ENCODE data around the gene TMBIM6.
"Not testable (repeated sequence)": the region's sequence is repeated elsewhere in the genome, so short reads cannot be mapped to it uniquely, and the experiment has no call there.

Gene TMBIM6

DNA sequence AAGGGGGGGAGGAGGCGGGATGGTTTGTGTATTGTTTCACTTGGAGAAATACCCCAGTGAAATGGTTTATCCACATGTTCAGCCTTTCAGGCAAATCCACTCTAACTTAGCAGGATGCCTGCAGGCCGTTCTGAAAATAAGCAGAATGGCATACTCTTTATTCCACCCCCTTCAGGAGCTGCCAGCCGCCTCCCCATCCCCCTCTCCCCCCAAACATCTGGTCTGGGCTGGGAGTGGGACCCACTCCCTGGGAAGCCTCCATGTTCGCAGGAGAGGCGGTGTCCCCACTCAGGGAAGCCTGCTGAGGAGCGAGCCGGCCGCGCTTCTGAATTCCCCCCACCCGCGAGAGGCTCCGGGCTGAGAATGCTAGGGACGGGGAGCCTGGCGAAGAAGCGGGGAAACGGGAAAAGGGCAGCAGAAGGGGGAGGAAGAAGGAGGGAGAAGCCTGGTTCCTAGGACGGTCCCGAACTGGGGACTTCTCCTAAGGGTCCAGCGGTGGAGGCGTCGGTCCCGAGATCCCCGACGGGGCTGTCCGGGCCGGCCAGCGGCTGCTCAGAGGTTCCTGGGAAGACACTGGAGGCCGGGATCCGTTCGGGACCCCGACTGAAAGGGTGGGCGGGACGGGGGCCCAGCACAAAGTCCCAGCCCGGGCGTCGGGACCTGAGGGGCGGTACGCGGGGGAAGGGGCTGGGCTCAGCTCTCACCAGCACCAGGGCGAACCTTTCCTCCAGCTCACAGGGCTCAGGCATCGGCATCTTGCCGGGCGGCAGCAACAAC lies 34.8 kb upstream of the TMBIM6 start:
- DNase-seq (ENCODE audit: insufficient read length) (no peak), FAIRE-seq (peak; percentile 40)
- TF ChIP-seq POLR2A (IDR thresholded peaks at IDR 0.05; ENCODE audit: low read depth, low read length) (no peak; the same call in 1 of the 2 replicates), TAF1 (IDR thresholded peaks at IDR 0.05; ENCODE audit: borderline replicate concordance, low read depth, low read length) (no peak), POLR2AphosphoS5 (IDR thresholded peaks at IDR 0.05; ENCODE audit: low read depth, low read length) (0 out of 2 replicates have a peak, but pooled peaks have one; percentile 6)

DNA sequence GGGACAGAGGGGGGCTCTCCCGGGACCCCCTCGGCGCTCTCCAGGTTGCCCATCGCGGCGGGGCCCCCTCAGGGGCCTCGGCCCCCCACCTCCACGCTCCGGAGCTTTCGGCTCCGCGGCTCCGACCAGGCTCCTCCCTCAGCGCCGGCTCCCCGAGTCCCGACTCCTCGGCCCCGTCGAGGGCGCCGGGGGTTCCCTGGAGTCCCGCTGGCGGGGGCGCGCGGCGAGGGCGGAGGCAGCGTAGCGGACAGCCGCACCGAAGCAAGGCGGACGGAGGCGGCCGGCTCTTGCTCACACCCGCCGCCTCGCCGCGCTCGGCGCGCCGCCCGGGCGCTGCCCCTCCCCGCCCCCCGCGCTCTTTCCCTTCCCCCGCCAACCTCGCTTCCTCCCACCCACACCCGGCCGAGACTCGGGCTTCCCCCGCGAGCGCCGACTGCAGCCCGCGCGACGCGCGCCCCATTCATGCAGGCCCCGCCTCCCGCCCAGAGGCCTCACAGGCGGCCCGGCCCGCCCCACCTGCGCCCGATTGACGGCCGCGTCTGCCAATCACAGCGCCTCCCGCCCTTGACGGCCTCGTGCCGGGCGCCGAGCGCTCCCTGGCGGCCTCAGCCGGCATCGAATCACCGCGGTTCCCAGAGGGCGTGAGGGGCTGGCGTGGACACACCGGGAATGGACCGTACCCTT lies 34.1 kb upstream of the TMBIM6 start, which contains the start of gene FMNL3:
TSS of gene FMNL3 (minus strand) at position 278 of the 684 bp plus-strand sequence. CDS start at position 53, 225 bp downstream.
- DNase-seq (ENCODE audit: insufficient read length): peak; percentile 96
- FAIRE-seq: peak; percentile 92

GRCh38 chr12:49707812-49708147 lies 33.6 kb upstream of the TMBIM6 start:
- FAIRE-seq (no peak), DNase-seq (ENCODE audit: insufficient read length) (no peak)
- TF ChIP-seq POLR2A (IDR thresholded peaks at IDR 0.05; ENCODE audit: low read depth, low read length): no peak
- no peak for TF ChIP-seq TAF1 (IDR thresholded peaks at IDR 0.05; ENCODE audit: borderline replicate concordance, low read depth, low read length)
- TF ChIP-seq POLR2AphosphoS5 (IDR thresholded peaks at IDR 0.05; ENCODE audit: low read depth, low read length): no peak

More for the DNA sequence above, 34.1 kb upstream of the TMBIM6 start, which contains the start of gene FMNL3:
- TF ChIP-seq POLR2AphosphoS5 (IDR thresholded peaks at IDR 0.05; ENCODE audit: low read depth, low read length) (peak; percentile 37; the same call in 1 of the 2 replicates), POLR2A (IDR thresholded peaks at IDR 0.05; ENCODE audit: low read depth, low read length) (peak; percentile 55; the same call in 1 of the 2 replicates), TAF1 (IDR thresholded peaks at IDR 0.05; ENCODE audit: borderline replicate concordance, low read depth, low read length) (peak; percentile 24; the same call in 1 of the 2 replicates)

GRCh38 chr12:49708851-49709250 lies 32.5 kb upstream of the TMBIM6 start:
- TF ChIP-seq POLR2AphosphoS5 (IDR thresholded peaks at IDR 0.05; ENCODE audit: low read depth, low read length): no peak
- TF ChIP-seq POLR2A (IDR thresholded peaks at IDR 0.05; ENCODE audit: low read depth, low read length): no peak
- TF ChIP-seq TAF1 (IDR thresholded peaks at IDR 0.05; ENCODE audit: borderline replicate concordance, low read depth, low read length): no peak
- DNase-seq (ENCODE audit: insufficient read length): no peak
- no peak for FAIRE-seq

- DNase-seq (ENCODE audit: insufficient read length); FAIRE-seq: not testable (repeated sequence)
Measured at GRCh38 chr12:49713952-49714351, 27.4 kb upstream of the TMBIM6 start.

DNA sequence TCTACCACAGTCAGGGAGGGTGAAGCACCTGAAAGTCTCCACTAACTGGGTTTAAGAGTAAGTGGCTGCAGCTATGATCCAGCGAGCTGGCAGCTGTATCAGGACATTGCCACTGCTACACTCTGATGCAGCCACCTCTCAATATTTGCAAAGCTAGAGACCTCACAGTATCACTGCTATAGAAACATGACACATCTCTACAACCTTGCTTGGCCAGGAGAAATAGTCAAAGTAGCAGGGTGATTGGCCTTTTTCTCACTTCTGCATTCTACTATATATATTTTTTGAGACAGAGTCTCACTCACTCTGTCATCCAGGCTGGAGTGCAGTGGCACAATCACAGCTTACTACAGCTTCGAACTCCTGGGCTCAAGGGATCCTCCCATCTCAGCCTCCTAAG lies 24.8 kb upstream of the TMBIM6 start:
- FAIRE-seq: no peak
- peak; percentile 34 for DNase-seq (ENCODE audit: insufficient read length)
- TF ChIP-seq TAF1 (IDR thresholded peaks at IDR 0.05; ENCODE audit: borderline replicate concordance, low read depth, low read length) (no peak), POLR2AphosphoS5 (IDR thresholded peaks at IDR 0.05; ENCODE audit: low read depth, low read length) (no peak), POLR2A (IDR thresholded peaks at IDR 0.05; ENCODE audit: low read depth, low read length) (no peak)

- not testable (repeated sequence) for FAIRE-seq
Measured at GRCh38 chr12:49717800-49718199, 23.6 kb upstream of the TMBIM6 start.

DNA sequence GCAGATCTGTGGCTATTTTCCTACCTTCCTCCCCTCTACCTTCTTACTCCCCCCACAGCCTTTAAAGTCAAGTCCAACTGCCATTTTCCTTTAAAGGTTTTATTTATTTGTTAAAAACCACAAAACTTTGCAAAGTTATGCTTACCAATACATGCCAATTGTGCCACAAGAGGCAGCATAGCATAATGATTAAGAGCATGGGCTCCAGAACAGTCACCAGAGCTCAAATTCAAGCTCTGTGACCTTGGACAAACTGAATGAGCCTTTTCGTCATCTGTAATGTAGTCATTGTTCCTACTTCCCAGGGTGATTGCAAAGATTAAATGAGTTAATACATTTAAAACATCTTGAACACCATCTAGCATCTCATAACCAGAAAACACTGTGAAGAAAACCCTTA lies 21.1 kb upstream of the TMBIM6 start:
- DNase-seq (ENCODE audit: insufficient read length): no peak
- TF ChIP-seq TAF1 (IDR thresholded peaks at IDR 0.05; ENCODE audit: borderline replicate concordance, low read depth, low read length) (no peak), POLR2A (IDR thresholded peaks at IDR 0.05; ENCODE audit: low read depth, low read length) (no peak), POLR2AphosphoS5 (IDR thresholded peaks at IDR 0.05; ENCODE audit: low read depth, low read length) (no peak)
- no peak for FAIRE-seq

More at GRCh38 chr12:49717800-49718199, 23.6 kb upstream of the TMBIM6 start:
- not testable (repeated sequence) for DNase-seq (ENCODE audit: insufficient read length)

DNA sequence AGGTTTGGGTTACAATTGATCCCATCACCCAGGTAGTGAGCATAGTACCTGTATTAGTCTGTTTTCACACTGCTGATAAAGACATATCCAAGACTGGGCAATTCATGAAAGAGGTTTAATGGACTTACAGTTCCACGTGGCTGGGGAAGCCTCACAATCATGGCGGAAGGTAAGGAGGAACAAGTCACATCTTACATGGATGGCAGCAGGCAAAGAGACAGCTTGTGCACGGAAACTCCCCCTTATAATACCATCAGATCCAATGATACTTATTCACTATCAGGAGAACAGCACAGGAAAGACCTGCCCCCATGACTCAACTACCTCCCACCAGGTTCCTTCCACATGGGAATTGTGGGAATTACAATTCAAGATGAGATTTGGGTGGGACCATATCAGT lies 20.0 kb upstream of the TMBIM6 start:
- FAIRE-seq; DNase-seq (ENCODE audit: insufficient read length): not testable (repeated sequence)

DNA sequence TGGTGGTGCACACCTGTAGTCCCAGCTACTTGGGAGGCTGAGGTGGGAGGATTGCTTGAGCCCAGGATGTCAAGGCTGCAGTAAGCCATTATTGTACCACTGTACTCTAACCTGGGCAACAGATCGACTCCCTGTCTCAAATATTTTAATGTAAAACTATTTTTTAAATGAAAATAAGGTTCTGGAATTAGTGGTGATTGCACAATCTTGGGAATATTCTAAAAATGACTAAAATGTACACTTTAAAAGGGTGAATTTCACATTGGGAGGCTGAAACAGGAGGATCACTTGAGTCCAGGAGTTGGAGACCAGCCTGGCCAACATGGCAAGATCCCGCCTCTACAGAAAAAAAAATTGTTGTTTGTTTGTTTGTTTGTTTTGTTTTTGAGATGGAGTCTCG lies 12.9 kb upstream of the TMBIM6 start:
- DNase-seq (ENCODE audit: insufficient read length) (no peak), FAIRE-seq (no peak)
- TF ChIP-seq POLR2AphosphoS5 (IDR thresholded peaks at IDR 0.05; ENCODE audit: low read depth, low read length) (no peak), TAF1 (IDR thresholded peaks at IDR 0.05; ENCODE audit: borderline replicate concordance, low read depth, low read length) (no peak), POLR2A (IDR thresholded peaks at IDR 0.05; ENCODE audit: low read depth, low read length) (no peak)

DNA sequence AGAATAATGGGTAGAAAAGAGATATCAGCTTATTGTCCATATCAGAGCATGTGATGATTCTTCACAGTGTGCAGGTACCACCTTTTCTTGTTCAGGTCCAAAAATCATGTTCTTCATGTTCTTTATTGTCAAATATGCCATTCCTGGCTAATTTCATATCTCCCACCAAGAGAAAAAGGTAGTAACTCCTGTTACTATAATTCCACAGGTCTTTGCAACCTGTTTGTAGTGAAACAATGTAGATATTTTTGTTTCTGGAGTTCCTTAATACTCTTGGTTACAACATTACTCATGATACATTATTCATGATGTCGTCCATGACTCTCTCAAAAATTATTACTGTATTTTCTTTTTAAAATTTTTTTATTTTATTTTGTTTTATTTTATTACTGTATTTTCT lies 11.3 kb upstream of the TMBIM6 start:
- TF ChIP-seq POLR2A (IDR thresholded peaks at IDR 0.05; ENCODE audit: low read depth, low read length): no peak
- TF ChIP-seq TAF1 (IDR thresholded peaks at IDR 0.05; ENCODE audit: borderline replicate concordance, low read depth, low read length): no peak
- DNase-seq (ENCODE audit: insufficient read length) (no peak), FAIRE-seq (no peak)

- FAIRE-seq (no peak), DNase-seq (ENCODE audit: insufficient read length) (no peak)
- no peak for TF ChIP-seq POLR2AphosphoS5 (IDR thresholded peaks at IDR 0.05; ENCODE audit: low read depth, low read length)
- no peak for TF ChIP-seq POLR2A (IDR thresholded peaks at IDR 0.05; ENCODE audit: low read depth, low read length)
- TF ChIP-seq TAF1 (IDR thresholded peaks at IDR 0.05; ENCODE audit: borderline replicate concordance, low read depth, low read length): no peak
Measured at GRCh38 chr12:49730568-49731101, 10.7 kb upstream of the TMBIM6 start.

Data from GM12892 (cell line).